K562 (cell line): ENCODE data around the gene DCAF16. TPM values are rescaled to one million over a fixed set of nuclear protein-coding genes. Genes with fewer than 3 reads are reported as not detected.

ENCODE experiments used
- ATF7 ChIP-seq: fragments of 450-650 bp; IDR thresholded peaks from 2 replicates; pipeline ENCODE4 v1.7.1; 2014; ENCODE audit warnings: mild to moderate bottlenecking, moderate library complexity
- CEBPB ChIP-seq: fragments of 450-650 bp; IDR thresholded peaks from 2 replicates; pipeline ENCODE4 v1.6.1; 2016; ENCODE audit warnings: missing genetic modification characterization, missing compliant biosample characterization
- FOXM1 ChIP-seq, 2 experiments: fragments of 450-650 bp in 1 of 2; sonication (generic) in 1 of 2; formaldehyde crosslinking in 1 of 2; IDR thresholded peaks; 2 replicates each; pipeline versions ENCODE4 v1.6.1 to v1.9.0; 2017 to 2022; ENCODE audit warnings: low read depth in 2 of 2, mild to moderate bottlenecking in 2 of 2, missing genetic modification reagents in 1 of 2, moderate library complexity in 1 of 2
- MAFG ChIP-seq: fragments of 450-650 bp; conservative IDR thresholded peaks from 2 replicates; pipeline ENCODE4 v1.6.1; 2016; ENCODE audit warnings: missing genetic modification characterization, missing compliant biosample characterization
- SREBF1 ChIP-seq: fragments of 150-350 bp; IDR thresholded peaks from 2 replicates; pipeline ENCODE4 v1.6.1; 2014; ENCODE audit warnings: antibody characterized with exemption, low read depth, low read length, borderline replicate concordance
- TCF7 ChIP-seq: sonication (generic); IDR thresholded peaks from 2 replicates; pipeline ENCODE4 v1.6.1; 2016; ENCODE audit warnings: antibody characterized with exemption, borderline replicate concordance
- TFAM ChIP-seq: fragments of 250-450 bp; sonication (Bioruptor Pico); conservative IDR thresholded peaks from 2 replicates; pipeline ENCODE4 v1.5.0; 2021; ENCODE audit warnings: mild to moderate bottlenecking, moderate library complexity
- ZNF316 ChIP-seq: fragments of 450-650 bp; IDR thresholded peaks from 2 replicates; pipeline ENCODE4 v1.6.1; 2016
- polyA plus RNA-seq, 8 experiments: library from polyadenylated mRNA; depleted of rRNA in 4 of 8; stranded (reverse) in 5 of 8; unstranded in 3 of 8; fragments of >200 nt; fragmentation: Nextera tagmentation in 2 of 8; fragmentation: Illumina TruSeq in 1 of 8; extraction: Ambion mirVana in 2 of 8; extraction: Trizol in 1 of 8; gene quantifications; 2 replicates each; pipeline versions ENCODE4 v1.2.1 to v1.2.3, GENCODE V29; 2011 to 2014; ENCODE audit warnings: inconsistent platforms in 1 of 8, missing spikeins in 1 of 8
- total RNA-seq, 7 experiments: library from RNA; depleted of rRNA in 6 of 7; stranded (reverse); fragments of >200 nt in 6 of 7; fragmentation: Illumina TruSeq in 2 of 7; extraction: Trizol in 2 of 7; gene quantifications; 2 replicates each; pipeline versions ENCODE4 v1.2.1 to v1.2.3, GENCODE V29; 2011 to 2021; ENCODE audit warnings: low replicate concordance in 1 of 7
- TF ChIP-seq, protein P1 (sequence below): fragments of 250-450 bp; sonication (Bioruptor Pico); IDR thresholded peaks from 2 replicates; pipeline ENCODE4 v1.4.0; 2020; ENCODE audit warnings: mild to moderate bottlenecking, moderate library complexity
- TF ChIP-seq, protein P2 (sequence below): fragments of 450-650 bp; formaldehyde crosslinking; IDR thresholded peaks from 2 replicates; pipeline ENCODE4 v1.4.0; 2020; ENCODE audit warnings: mild to moderate bottlenecking, moderate library complexity
- TF ChIP-seq, protein P3 (sequence below): fragments of 450-650 bp; conservative IDR thresholded peaks from 2 replicates; pipeline ENCODE4 v1.6.1; 2016; ENCODE audit warnings: missing genetic modification characterization, low read depth, mild to moderate bottlenecking, control low read depth, missing compliant biosample characterization

The DCAF16 gene
- total and polyA plus RNA-seq, 9 of the 15 experiments (the other 6 are each of a cell fraction or from before 2014, with no cell fraction given): 20.5 to 82.8 (median 67.8) TPM

DNA sequence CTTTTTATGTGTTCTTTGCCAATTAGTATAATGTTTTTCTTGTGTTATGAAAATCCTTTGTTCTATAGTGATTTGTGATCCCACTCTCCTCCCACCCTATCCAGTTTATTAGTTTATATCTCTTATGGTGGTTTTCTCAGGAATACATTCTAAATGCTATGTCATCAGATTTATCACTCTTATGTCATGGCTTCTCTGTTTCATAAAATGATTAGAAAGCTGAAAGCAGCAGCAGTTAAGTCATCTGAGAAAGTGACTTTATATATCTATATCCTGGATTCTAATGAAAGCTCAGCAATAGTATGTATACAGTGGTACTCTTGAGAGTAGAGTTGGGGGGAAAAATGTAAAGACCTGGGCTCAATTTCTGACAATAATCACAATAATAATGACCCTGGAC lies 41.4 kb upstream of the DCAF16 start (continued):
- TF ChIP-seq, protein P1, sequence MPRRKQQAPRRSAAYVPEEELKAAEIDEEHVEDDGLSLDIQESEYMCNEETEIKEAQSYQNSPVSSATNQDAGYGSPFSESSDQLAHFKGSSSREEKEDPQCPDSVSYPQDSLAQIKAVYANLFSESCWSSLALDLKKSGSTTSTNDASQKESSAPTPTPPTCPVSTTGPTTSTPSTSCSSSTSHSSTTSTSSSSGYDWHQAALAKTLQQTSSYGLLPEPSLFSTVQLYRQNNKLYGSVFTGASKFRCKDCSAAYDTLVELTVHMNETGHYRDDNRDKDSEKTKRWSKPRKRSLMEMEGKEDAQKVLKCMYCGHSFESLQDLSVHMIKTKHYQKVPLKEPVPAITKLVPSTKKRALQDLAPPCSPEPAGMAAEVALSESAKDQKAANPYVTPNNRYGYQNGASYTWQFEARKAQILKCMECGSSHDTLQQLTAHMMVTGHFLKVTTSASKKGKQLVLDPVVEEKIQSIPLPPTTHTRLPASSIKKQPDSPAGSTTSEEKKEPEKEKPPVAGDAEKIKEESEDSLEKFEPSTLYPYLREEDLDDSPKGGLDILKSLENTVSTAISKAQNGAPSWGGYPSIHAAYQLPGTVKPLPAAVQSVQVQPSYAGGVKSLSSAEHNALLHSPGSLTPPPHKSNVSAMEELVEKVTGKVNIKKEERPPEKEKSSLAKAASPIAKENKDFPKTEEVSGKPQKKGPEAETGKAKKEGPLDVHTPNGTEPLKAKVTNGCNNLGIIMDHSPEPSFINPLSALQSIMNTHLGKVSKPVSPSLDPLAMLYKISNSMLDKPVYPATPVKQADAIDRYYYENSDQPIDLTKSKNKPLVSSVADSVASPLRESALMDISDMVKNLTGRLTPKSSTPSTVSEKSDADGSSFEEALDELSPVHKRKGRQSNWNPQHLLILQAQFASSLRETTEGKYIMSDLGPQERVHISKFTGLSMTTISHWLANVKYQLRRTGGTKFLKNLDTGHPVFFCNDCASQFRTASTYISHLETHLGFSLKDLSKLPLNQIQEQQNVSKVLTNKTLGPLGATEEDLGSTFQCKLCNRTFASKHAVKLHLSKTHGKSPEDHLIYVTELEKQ (CRISPR knock-in tag): no peak
- TF ChIP-seq MAFG (0 out of 2 replicates have a peak, but pooled peaks have one; percentile 17), ATF7 (no peak), TFAM (no peak), SREBF1 (no peak), TCF7 (no peak), FOXM1 (IDR thresholded peaks at IDR 0.05; ENCODE audit: low read depth) (no peak), FOXM1 (CRISPR knock-in tag; IDR thresholded peaks at IDR 0.05; ENCODE audit: low read depth) (no peak), CEBPB (tag) (no peak), ZNF316 (peak; percentile 73)
- TF ChIP-seq, protein P2, sequence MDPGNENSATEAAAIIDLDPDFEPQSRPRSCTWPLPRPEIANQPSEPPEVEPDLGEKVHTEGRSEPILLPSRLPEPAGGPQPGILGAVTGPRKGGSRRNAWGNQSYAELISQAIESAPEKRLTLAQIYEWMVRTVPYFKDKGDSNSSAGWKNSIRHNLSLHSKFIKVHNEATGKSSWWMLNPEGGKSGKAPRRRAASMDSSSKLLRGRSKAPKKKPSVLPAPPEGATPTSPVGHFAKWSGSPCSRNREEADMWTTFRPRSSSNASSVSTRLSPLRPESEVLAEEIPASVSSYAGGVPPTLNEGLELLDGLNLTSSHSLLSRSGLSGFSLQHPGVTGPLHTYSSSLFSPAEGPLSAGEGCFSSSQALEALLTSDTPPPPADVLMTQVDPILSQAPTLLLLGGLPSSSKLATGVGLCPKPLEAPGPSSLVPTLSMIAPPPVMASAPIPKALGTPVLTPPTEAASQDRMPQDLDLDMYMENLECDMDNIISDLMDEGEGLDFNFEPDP (CRISPR knock-in tag): no peak
- TF ChIP-seq, protein P3, sequence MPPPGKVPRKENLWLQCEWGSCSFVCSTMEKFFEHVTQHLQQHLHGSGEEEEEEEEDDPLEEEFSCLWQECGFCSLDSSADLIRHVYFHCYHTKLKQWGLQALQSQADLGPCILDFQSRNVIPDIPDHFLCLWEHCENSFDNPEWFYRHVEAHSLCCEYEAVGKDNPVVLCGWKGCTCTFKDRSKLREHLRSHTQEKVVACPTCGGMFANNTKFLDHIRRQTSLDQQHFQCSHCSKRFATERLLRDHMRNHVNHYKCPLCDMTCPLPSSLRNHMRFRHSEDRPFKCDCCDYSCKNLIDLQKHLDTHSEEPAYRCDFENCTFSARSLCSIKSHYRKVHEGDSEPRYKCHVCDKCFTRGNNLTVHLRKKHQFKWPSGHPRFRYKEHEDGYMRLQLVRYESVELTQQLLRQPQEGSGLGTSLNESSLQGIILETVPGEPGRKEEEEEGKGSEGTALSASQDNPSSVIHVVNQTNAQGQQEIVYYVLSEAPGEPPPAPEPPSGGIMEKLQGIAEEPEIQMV (tag): no peak
